K562 (cell line): Measurements from ENCODE around the gene CHMP3. TPM values are rescaled to one million over a fixed set of nuclear protein-coding genes. Genes with fewer than 3 reads are reported as not detected.

ENCODE experiments used
- ATAC-seq: fragments of 200-7000 bp; cut with Tn5 transposase; 3 replicates; pipeline ENCODE4 v1.9.1; 2020; ENCODE audit warnings: moderate library complexity
- BruUV-seq: library from RNA; stranded (reverse); fragments of 400-500 nt; replicated peaks from 2 replicates; lab custom pipeline; 2021; lab: Mats Ljungman, UMichigan
- CTCF ChIA-PET: fragments of 300-600 bp; formaldehyde crosslinking; extraction: SDS; loops from one replicate; lab custom pipeline; 2021; ENCODE audit warnings: low intra/inter-chr PET ratio; lab: Yijun Ruan, JAX
- POLR2A ChIA-PET: fragments of 300-600, 350-650 bp; sonication (Branson Sonifier 250); formaldehyde crosslinking; extraction: SDS; loops from one replicate; lab custom pipeline; 2021; ENCODE audit warnings: antibody characterized with exemption, inconsistent platforms; lab: Yijun Ruan, JAX
- DNase-seq, 4 experiments: peaks; one replicate each; pipeline versions ENCODE4 v3.0.0 to v3.0.0-alpha.2; 2011 to 2018; ENCODE audit warnings: low spot score in 3 of 4, mixed read lengths in 3 of 4; ENCODE audit errors: extremely low read depth in 1 of 4
- FAIRE-seq: peaks from 2 replicates; lab custom pipeline; 2011; peaks lifted over from hg19 to GRCh38; lab: Jason Lieb, UNC
- H2AFZ ChIP-seq: 2 replicates; pipeline ENCODE4 v1.6.0; 2011; ENCODE audit warnings: low read depth, low read length, control low read depth, inconsistent platforms
- H3K27ac ChIP-seq: fragments of 200-600 bp; 3 replicates; pipeline ENCODE4 v1.8.0; 2011; ENCODE audit warnings: low read depth, mild to moderate bottlenecking, control low read depth, inconsistent platforms, low read length, moderate library complexity, mixed read lengths; ENCODE audit errors: extremely low read depth
- H3K27me3 ChIP-seq, 2 experiments: fragments of 300-600 bp in 1 of 2; 2 replicates in 1 of 2; 3 replicates in 1 of 2; pipeline versions ENCODE4 v1.6.0 to v1.8.0; 2011; ENCODE audit warnings: inconsistent platforms in 2 of 2, low read length in 2 of 2, mild to moderate bottlenecking in 1 of 2, mixed read lengths in 1 of 2, moderate library complexity in 1 of 2; ENCODE audit not compliant: control insufficient read depth in 2 of 2, insufficient read depth in 2 of 2
- H3K36me3 ChIP-seq: fragments of 300-600 bp; 3 replicates; pipeline ENCODE4 v1.8.0; 2011; ENCODE audit warnings: mild to moderate bottlenecking, low read length, inconsistent platforms; ENCODE audit not compliant: control insufficient read depth, insufficient read depth
- H3K4me1 ChIP-seq, 2 experiments: fragments of 200-600 bp in 1 of 2; replicated peaks in 1 of 2; 2 replicates in 1 of 2; 3 replicates in 1 of 2; pipeline versions ENCODE4 v1.5.1 to v1.8.0; 2011; ENCODE audit warnings: inconsistent platforms in 2 of 2, low read length in 2 of 2, mild to moderate bottlenecking in 1 of 2, mixed read lengths in 1 of 2, moderate library complexity in 1 of 2; ENCODE audit not compliant: control insufficient read depth in 2 of 2, insufficient read depth in 2 of 2
- H3K4me2 ChIP-seq: 2 replicates; pipeline ENCODE4 v1.6.1; 2011; ENCODE audit warnings: low read length, control low read depth, inconsistent platforms, mixed read lengths; ENCODE audit not compliant: insufficient read depth
- H3K4me3 ChIP-seq: fragments of 200-600 bp; sonication (generic), shearing (Covaris generic); 2 replicates; pipeline ENCODE4 v1.5.1; 2016; ENCODE audit warnings: control low read depth, inconsistent platforms
- H3K79me2 ChIP-seq: fragments of 200-600 bp; 3 replicates; pipeline ENCODE4 v1.8.0; 2011; ENCODE audit warnings: low read length, inconsistent platforms; ENCODE audit not compliant: control insufficient read depth, insufficient read depth
- H3K9ac ChIP-seq, 2 experiments: 2 replicates each; pipeline versions ENCODE4 v1.6.0 to v1.6.1; 2011; ENCODE audit warnings: low read depth in 2 of 2, low read length in 2 of 2, control low read depth in 1 of 2, inconsistent platforms in 1 of 2, mild to moderate bottlenecking in 1 of 2, mixed read lengths in 1 of 2; ENCODE audit not compliant: insufficient read depth in 1 of 2
- H3K9me1 ChIP-seq: one replicate; pipeline ENCODE4 v1.6.0; 2011; ENCODE audit warnings: inconsistent platforms, mild to moderate bottlenecking, low read length, moderate library complexity; ENCODE audit not compliant: control insufficient read depth, insufficient read depth
- H3K9me3 ChIP-seq: replicated peaks from 2 replicates; pipeline ENCODE4 v1.5.1; 2011; ENCODE audit warnings: low read depth, low read length, inconsistent platforms; ENCODE audit not compliant: control insufficient read depth, insufficient read depth
- H4K20me1 ChIP-seq: replicated peaks from 2 replicates; pipeline ENCODE4 v1.6.1; 2011; ENCODE audit warnings: low read length, inconsistent platforms, mixed read lengths; ENCODE audit not compliant: control insufficient read depth, insufficient read depth
- ARHGAP35 ChIP-seq: fragments of 450-650 bp; IDR thresholded peaks from 2 replicates; pipeline ENCODE4 v1.6.1; 2018; ENCODE audit not compliant: partially characterized antibody
- CUX1 ChIP-seq: fragments of 200-800 bp; sonication (Bioruptor generic); IDR thresholded peaks from 2 replicates; pipeline ENCODE4 v1.6.1; 2016; ENCODE audit warnings: missing genetic modification characterization, missing compliant biosample characterization
- GATAD2B ChIP-seq: fragments of 450-650 bp; IDR thresholded peaks from 2 replicates; pipeline ENCODE4 v1.6.1; 2017; ENCODE audit warnings: mild to moderate bottlenecking, borderline replicate concordance
- PHTF2 ChIP-seq: fragments of 250-450 bp; sonication (Bioruptor Pico); IDR thresholded peaks from 2 replicates; pipeline ENCODE4 v1.5.0; 2021; ENCODE audit warnings: mild to moderate bottlenecking
- RAD21 ChIP-seq, 2 experiments: fragments of 250-450 bp in 1 of 2; fragments of 450-650 bp in 1 of 2; sonication (Bioruptor Pico) in 1 of 2; formaldehyde crosslinking in 1 of 2; IDR thresholded peaks in 1 of 2; conservative IDR thresholded peaks in 1 of 2; 2 replicates each; pipeline versions ENCODE4 v1.4.0 to v1.8.0; 2020 to 2022; ENCODE audit warnings: mild to moderate bottlenecking in 2 of 2, moderate library complexity in 1 of 2
- RBM34 ChIP-seq: fragments of 200-400 bp; formaldehyde crosslinking; IDR thresholded peaks from 2 replicates; pipeline ENCODE4 v1.6.1; 2018; ENCODE audit warnings: low read length, borderline replicate concordance; ENCODE audit not compliant: insufficient read depth
- RFX7 ChIP-seq: fragments of 250-450 bp; sonication (Bioruptor Pico); IDR thresholded peaks from 2 replicates; pipeline ENCODE4 v1.5.1; 2021; ENCODE audit warnings: mild to moderate bottlenecking
- SMAD2 ChIP-seq: fragments of 150-350 bp; IDR thresholded peaks from 2 replicates; pipeline ENCODE4 v1.6.1; 2014; ENCODE audit warnings: low read depth, mild to moderate bottlenecking, low read length
- WHSC1 ChIP-seq: IDR thresholded peaks from one replicate; pipeline ENCODE4 v1.6.1; 2012; ENCODE audit warnings: low read length, control low read depth, inconsistent platforms
- ZNF431 ChIP-seq: sonication (generic); formaldehyde crosslinking; IDR thresholded peaks from 2 replicates; pipeline ENCODE4 v1.8.0; 2022; ENCODE audit warnings: mild to moderate bottlenecking, missing genetic modification reagents
- ZNF778 ChIP-seq: fragments of 450-650 bp; formaldehyde crosslinking; IDR thresholded peaks from 2 replicates; pipeline ENCODE4 v1.4.0; 2020; ENCODE audit warnings: mild to moderate bottlenecking, moderate library complexity
- WGBS: fragments of 100-300 bp; shearing (Covaris generic); methylation state at CpG from one replicate; pipeline ENCODE4 v1.1.6; 2016; ENCODE audit warnings: low coverage, mixed read lengths; ENCODE audit not compliant: insufficient coverage; ENCODE audit errors: missing lambda C conversion rate; 5-methylcytosine and 5-hydroxymethylcytosine counted together
- in situ Hi-C: fragments of 300-500 bp; cut with MboI; formaldehyde crosslinking; loops from 4 replicates; pipeline ENCODE4 v1.15.0; 2018; ENCODE audit warnings: inconsistent platforms, mixed read lengths
- intact Hi-C: fragments of 100-400 bp; cut with micrococcal nuclease; formaldehyde crosslinking; loops from 2 replicates; pipeline ENCODE4 v1.14.2; 2022
- polyA plus RNA-seq, 8 experiments: library from polyadenylated mRNA; depleted of rRNA in 4 of 8; stranded (reverse) in 5 of 8; unstranded in 3 of 8; fragments of >200 nt; fragmentation: Nextera tagmentation in 2 of 8; fragmentation: Illumina TruSeq in 1 of 8; extraction: Ambion mirVana in 2 of 8; extraction: Trizol in 1 of 8; gene quantifications; 2 replicates each; pipeline versions ENCODE4 v1.2.1 to v1.2.3, GENCODE V29; 2011 to 2014; ENCODE audit warnings: inconsistent platforms in 1 of 8, missing spikeins in 1 of 8
- total RNA-seq, 7 experiments: library from RNA; depleted of rRNA in 6 of 7; stranded (reverse); fragments of >200 nt in 6 of 7; fragmentation: Illumina TruSeq in 2 of 7; extraction: Trizol in 2 of 7; gene quantifications; 2 replicates each; pipeline versions ENCODE4 v1.2.1 to v1.2.3, GENCODE V29; 2011 to 2021; ENCODE audit warnings: low replicate concordance in 1 of 7
- TF ChIP-seq, protein P1 (sequence below), 2 experiments: IDR thresholded peaks; 2 replicates each; pipeline ENCODE4 v1.6.1; 2011; ENCODE audit warnings: borderline replicate concordance in 1 of 2, control low read depth in 1 of 2, low read depth in 1 of 2, low read length in 1 of 2, mild to moderate bottlenecking in 1 of 2, mixed read lengths in 1 of 2, moderate library complexity in 1 of 2; ENCODE audit not compliant: insufficient read depth in 1 of 2, insufficient read length in 1 of 2, poor library complexity in 1 of 2, severe bottlenecking in 1 of 2; ENCODE audit errors: extremely low read depth in 1 of 2
- TF ChIP-seq, protein P2 (sequence below): fragments of 250-450 bp; sonication (Bioruptor Pico); IDR thresholded peaks from 2 replicates; pipeline ENCODE4 v1.8.0; 2021; ENCODE audit warnings: borderline replicate concordance, mild to moderate bottlenecking, moderate library complexity; ENCODE audit not compliant: poor library complexity, severe bottlenecking

CHMP3 gene
- total and polyA plus RNA-seq, 9 of the 15 experiments (the other 6 are each of a cell fraction or from before 2014, with no cell fraction given) = 20.6 to 52.5 (median 31.7) TPM

- no peaks in the 10 kb centered on the region for H3K27me3 ChIP-seq
- no peak for ATAC-seq
- no peak overlapping the region for H3K9ac ChIP-seq
- POLR2A ChIA-PET = interaction anchor here (0.5 to 2.1 kb wide), 4 partner anchors 9 to 36 kb away, joined by 4 to 6 read pairs (median 4); no protein-coding TSS in a partner anchor
- H3K9me3 ChIP-seq = no peaks in the 10 kb centered on the region
- WGBS = 90% methylated on average over 3 of the region's 3 CpGs
- H3K4me1 ChIP-seq = no peaks in the 10 kb centered on the region
- no peak overlapping the region for H3K4me3 ChIP-seq
- no peaks in the 10 kb centered on the region for H4K20me1 ChIP-seq
- peaks cover 97% of the 10 kb centered on the region for H3K36me3 ChIP-seq
- no peaks in the 10 kb centered on the region for H3K79me2 ChIP-seq
- in situ Hi-C loops = no loop called here
- DNase-seq = no peak
- FAIRE-seq = no peak
- H3K27ac ChIP-seq = no peak overlapping the region
- intact Hi-C loops = no loop called here
- BruUV-seq = no TSS peak
- H3K4me2 ChIP-seq = no peak overlapping the region
- no peak for TF ChIP-seq ARHGAP35
- no peak for TF ChIP-seq WHSC1
- no peak for TF ChIP-seq RAD21 (CRISPR knock-in tag; conservative IDR thresholded peaks at IDR 0.05 in 1 of 2, IDR thresholded peaks at IDR 0.05 in 1 of 2)
- TF ChIP-seq, protein P1, sequence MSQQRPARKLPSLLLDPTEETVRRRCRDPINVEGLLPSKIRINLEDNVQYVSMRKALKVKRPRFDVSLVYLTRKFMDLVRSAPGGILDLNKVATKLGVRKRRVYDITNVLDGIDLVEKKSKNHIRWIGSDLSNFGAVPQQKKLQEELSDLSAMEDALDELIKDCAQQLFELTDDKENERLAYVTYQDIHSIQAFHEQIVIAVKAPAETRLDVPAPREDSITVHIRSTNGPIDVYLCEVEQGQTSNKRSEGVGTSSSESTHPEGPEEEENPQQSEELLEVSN (IDR thresholded peaks at IDR 0.05; ENCODE audit: borderline replicate concordance in 1 of 2, extremely low read depth in 1 of 2, insufficient read depth in 1 of 2, insufficient read length in 1 of 2, low read depth in 1 of 2, low read length in 1 of 2, poor library complexity in 1 of 2, severe bottlenecking in 1 of 2) = no peak
- TF ChIP-seq CUX1 (CRISPR knock-in tag) = no peak
- TF ChIP-seq ZNF778 (CRISPR knock-in tag) = no peak
- no peak for TF ChIP-seq ZNF431 (CRISPR knock-in tag)
- TF ChIP-seq GATAD2B = no peak
- TF ChIP-seq, protein P2, sequence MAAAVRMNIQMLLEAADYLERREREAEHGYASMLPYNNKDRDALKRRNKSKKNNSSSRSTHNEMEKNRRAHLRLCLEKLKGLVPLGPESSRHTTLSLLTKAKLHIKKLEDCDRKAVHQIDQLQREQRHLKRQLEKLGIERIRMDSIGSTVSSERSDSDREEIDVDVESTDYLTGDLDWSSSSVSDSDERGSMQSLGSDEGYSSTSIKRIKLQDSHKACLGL (CRISPR knock-in tag) = no peak
- TF ChIP-seq RBM34 = no peak
- TF ChIP-seq PHTF2 (CRISPR knock-in tag) = no peak
- no peak for TF ChIP-seq RFX7 (CRISPR knock-in tag)
- TF ChIP-seq SMAD2 = no peak
- CTCF ChIA-PET = interaction anchor here (0.5 kb wide), 1 partner anchor 118 kb away, joined by 3 read pairs; no protein-coding TSS in a partner anchor
- H3K9me1 ChIP-seq = no peaks in the 10 kb centered on the region
- H2AFZ ChIP-seq = no peak overlapping the region
Observed at GRCh38 chr2:86485802-86486201, 77.4 kb downstream of the CHMP3 start.
